COLO668 (cell line): ENCODE results near the gene MUC6.
"Not testable (repeated sequence)": the region's sequence is repeated elsewhere in the genome, so short reads cannot be mapped to it uniquely, and the experiment has no call there.

Experiments used
- DNase-seq: peaks from one replicate; lab custom pipeline; 2025; ENCODE audit not compliant: unreplicated experiment; lab: John Stamatoyannopoulos, UW

Gene MUC6

GRCh38 chr11:991711-992307, 44.7 kb downstream of the MUC6 start:
- no peak for DNase-seq

- DNase-seq = no peak
These were observed 45.5 kb downstream of the MUC6 start for GRCh38 chr11:991034-991433.

DNA sequence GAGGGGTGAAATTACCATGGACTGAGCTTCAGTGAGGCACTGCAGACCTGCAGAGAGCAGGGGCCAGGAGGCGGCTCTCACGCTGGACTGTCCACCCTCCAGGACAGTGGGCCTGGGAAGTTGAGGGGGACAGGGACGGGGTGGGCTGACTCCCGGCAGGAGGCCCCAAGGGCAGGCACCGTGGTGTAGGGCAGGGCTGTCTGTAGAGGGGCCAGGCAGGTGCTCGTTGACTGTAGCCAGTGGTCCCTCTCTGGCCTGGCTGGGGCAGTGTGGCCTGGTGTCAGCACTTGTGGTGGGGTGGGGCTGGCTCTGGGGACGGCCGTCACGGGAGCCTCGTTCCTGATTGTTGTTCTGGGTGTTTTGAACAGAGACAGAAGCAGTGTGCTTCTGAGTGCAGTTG, 46.4 kb downstream of the MUC6 start:
- DNase-seq = no peak

DNA sequence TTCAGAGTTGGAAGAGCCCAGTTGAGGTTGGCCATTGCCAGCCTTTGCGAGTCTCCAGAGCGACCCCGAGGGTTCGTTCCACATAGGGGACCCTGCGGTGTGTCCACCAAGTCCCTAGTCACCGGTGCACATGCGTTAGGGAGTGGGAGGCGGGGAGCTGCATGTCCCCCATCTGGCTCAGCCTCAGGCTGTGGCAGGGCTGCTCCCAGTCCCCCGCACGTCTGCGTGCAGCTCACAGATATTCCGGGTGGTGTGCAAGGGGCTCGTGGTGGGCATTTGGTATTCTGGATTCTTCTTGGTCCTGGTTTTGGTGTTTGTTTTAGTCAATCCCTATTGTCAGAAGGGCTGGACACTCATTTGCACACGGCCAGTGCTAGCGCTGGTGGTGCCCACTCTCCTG, 48.8 kb downstream of the MUC6 start:
- DNase-seq = no peak

GRCh38 chr11:986952-987305, 49.6 kb downstream of the MUC6 start:
- no peak for DNase-seq

GRCh38 chr11:986270-986951, 50.1 kb downstream of the MUC6 start:
- no peak for DNase-seq

DNA sequence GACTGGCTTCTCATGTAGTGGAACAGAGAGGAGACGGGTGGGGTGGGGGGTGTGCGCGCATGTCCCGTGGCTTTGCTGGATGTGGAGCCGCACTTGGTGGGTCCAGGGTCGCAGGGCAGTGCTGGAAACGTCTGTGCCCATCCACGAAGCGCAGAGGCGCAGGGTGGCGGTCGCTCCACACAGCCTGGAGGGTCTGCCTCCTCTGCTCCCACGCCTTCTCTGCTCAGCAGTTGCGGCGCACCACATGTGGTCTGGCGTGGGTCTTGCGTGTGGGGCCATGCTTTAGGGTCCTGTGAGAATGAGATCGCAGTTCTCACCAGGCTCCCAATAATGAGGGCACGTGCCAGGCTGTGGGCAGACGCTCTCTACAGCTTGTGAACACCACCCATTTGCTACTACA, 50.7 kb downstream of the MUC6 start:
- no peak for DNase-seq

DNA sequence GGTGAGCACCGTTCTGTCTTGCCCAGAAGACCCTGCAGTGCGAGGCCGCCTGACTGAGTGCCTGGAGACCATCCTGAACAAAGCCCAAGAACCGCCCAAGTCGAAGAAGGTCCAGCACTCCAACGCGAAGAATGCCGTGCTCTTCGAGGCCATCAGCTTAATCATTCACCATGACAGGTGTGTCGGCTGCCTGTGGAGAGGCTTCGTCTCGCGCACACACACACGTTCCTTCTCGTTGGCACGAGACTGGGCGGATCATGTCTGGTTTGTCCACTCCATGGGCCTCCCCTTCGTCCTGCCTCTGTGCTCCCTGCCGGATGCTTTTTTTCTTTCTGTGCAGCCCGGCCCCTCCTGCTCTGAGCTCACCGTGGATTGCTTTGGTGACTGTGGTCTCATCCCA, 51.1 kb downstream of the MUC6 start:
- peak; percentile 57 for DNase-seq

GRCh38 chr11:984546-984945, 52.0 kb downstream of the MUC6 start:
- DNase-seq = no peak

- DNase-seq = no peak
These were observed 54.8 kb downstream of the MUC6 start for GRCh38 chr11:981764-982163.

- DNase-seq = no peak
These were observed 55.8 kb downstream of the MUC6 start for GRCh38 chr11:980438-981357.

- DNase-seq = no peak
These were observed 57.7 kb downstream of the MUC6 start for GRCh38 chr11:978781-979180.

DNA sequence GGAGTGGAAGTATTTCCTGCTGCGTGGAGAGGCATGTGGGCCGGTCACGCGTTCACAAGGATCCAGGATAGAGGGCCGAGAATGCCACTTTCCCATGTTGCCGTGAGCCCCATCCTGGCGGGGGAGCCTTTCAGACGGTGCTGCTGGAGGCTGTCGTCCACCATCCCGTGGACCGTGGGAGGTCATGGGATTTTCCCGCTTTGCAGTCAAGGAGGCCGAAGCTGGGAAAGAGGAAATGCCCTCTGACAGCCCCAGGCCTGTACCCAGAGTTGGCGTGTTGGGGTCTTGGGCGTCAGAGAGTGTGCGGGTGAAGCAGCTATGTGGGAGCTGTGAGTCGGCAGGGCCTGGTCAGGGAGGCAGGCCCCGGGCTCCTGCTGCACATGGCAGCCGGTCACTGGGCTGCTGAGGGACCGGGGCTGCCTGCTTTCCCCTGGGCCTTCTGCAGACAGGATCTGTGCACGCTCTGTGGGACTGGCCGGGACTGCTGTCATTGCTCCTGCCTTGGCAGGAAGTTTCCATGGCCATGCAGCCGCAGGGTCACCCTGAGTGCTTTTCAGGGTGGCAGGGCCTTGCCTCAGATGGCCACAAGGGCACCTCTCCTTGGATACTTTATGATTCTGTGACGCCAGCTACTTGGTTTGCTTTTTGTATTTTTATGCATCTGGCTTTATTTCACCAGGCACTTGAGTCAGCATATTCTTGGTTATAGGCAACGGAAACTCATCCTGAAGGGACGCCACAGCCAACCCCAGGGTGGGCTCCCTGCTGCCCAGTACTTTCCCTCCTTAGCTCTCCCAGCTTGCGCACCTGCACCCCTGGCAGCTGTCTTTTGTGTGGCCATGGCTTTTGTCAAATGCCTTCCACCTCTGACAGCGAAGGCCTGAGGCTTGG, 58.4 kb downstream of the MUC6 start:
- no peak for DNase-seq

- no peak for DNase-seq
These were observed 59.9 kb downstream of the MUC6 start for GRCh38 chr11:976431-977160.

GRCh38 chr11:975827-976226, 60.7 kb downstream of the MUC6 start:
- DNase-seq = no peak

GRCh38 chr11:975376-975775, 61.1 kb downstream of the MUC6 start:
- DNase-seq = not testable (repeated sequence)

DNA sequence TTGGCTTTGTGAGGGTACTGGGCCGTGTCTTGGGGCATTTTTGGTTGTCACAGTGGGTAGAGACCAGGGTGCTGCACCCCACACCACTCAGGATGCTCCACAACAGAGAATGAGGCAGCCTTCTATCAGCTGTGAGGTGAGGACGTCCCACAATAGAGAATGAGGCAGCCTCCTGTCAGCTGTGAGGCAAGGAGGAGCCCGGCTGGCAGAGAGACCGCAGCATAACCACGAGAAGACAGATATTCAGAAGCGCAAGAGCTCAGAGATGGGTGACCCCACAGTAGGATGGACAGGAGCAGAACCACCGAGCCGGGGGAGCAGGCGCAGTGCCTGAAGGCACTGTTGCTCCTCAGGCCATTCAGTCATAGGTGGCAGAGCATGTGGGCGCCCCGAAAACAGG, 63.3 kb downstream of the MUC6 start:
- DNase-seq = no peak

DNA sequence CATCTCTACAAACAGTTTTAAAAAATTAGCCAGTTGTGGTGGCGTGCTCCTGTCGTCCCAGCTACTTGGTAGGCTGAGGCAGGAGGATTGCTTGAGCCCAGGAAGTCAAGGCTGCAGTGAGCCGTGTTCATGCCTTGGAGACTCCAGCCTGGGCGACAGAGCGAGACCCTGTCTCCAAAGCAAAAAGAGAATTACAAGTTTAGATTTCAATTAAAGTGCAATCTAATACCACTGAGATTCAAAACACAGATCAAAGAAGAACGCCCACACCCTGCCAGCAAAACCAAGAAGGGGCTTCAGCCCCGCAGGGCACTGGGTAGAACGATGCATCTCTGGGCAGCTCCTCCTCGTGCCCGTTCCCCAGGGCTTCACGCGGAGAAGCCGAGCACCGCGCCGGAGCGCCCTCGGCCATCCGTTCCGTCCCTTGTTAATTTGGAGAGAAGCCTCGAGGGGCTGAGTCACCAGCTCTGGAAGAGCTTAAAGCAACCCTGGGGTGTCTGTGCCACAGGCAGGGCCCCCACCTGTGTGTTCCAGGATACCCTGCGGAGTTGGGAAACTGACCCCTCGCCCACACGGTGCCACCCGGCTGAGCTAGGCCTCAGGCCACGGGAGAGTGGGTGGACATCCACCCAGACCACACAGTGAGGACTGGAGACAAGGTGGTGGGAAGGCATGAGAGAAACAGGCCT, 63.9 kb downstream of the MUC6 start:
- DNase-seq = no peak

- no peak for DNase-seq
These were observed 64.7 kb downstream of the MUC6 start for GRCh38 chr11:971731-972365.
